ENCODE results near the gene MAPKAP1.

DNA sequence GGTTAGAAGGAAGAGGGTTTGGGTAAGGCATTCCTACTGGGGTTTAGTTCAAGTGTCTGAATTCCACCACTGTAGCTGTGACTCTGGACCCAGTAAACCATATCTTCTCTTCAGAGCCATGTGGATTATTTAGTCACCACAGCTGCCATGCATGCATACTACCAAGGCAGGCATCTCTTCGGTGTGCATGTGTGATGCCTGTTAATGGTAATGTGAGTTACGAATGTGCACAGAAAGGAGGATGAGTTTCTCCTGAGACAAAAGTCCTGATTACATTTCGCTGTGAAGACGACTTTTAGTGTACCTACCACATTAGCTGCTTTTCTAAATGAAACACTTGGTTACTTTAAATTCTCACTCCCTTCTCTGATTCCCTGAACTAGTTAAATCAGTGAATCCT lies 49.5 kb upstream of the MAPKAP1 start:
- no peak for TF ChIP-seq CTCF (optimal IDR thresholded peaks at IDR 0.05 in 1 of 3, IDR thresholded peaks at IDR 0.05 in 1 of 3, conservative IDR thresholded peaks at IDR 0.05 in 1 of 3; ENCODE audit: extremely low read depth in 1 of 3, insufficient read depth in 2 of 3, low read length in 3 of 3)
- no peak for TF ChIP-seq EZH2 (IDR thresholded peaks at IDR 0.05; ENCODE audit: low read length)

Data from keratinocyte (primary cell).